Measurements from ENCODE around the gene ARG1.

DNA sequence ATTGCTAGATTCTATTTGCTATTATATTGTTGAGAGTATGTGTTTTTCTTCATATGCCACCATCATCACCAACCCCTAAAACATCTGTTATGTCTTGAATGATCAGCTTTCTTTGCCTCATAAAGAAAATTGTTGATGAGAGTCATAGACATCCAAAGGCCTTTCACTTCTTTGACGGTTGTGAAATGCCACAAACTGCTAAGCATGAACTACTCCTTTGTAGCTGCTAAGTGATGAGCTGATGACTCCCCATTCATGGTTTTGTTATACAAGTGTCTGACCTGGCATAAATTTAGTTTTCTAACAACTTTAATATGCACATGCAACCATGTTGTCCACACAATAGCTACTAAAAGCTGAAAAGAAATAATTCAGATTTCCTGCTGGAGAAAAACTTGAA is 55.7 kb downstream of the ARG1 start:
- TF ChIP-seq, protein P1, sequence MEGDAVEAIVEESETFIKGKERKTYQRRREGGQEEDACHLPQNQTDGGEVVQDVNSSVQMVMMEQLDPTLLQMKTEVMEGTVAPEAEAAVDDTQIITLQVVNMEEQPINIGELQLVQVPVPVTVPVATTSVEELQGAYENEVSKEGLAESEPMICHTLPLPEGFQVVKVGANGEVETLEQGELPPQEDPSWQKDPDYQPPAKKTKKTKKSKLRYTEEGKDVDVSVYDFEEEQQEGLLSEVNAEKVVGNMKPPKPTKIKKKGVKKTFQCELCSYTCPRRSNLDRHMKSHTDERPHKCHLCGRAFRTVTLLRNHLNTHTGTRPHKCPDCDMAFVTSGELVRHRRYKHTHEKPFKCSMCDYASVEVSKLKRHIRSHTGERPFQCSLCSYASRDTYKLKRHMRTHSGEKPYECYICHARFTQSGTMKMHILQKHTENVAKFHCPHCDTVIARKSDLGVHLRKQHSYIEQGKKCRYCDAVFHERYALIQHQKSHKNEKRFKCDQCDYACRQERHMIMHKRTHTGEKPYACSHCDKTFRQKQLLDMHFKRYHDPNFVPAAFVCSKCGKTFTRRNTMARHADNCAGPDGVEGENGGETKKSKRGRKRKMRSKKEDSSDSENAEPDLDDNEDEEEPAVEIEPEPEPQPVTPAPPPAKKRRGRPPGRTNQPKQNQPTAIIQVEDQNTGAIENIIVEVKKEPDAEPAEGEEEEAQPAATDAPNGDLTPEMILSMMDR (IDR thresholded peaks at IDR 0.05; ENCODE audit: low read depth, low read length, poor library complexity, severe bottlenecking), result no peak
- no peak for TF ChIP-seq EZH2phosphoT487 (IDR thresholded peaks at IDR 0.05; ENCODE audit: borderline replicate concordance, low read length)
